ENCODE data around the gene ASAP3.

GRCh38 chr1:23479666-23479941, 4.4 kb downstream of the ASAP3 start:
- TF ChIP-seq, protein P1, sequence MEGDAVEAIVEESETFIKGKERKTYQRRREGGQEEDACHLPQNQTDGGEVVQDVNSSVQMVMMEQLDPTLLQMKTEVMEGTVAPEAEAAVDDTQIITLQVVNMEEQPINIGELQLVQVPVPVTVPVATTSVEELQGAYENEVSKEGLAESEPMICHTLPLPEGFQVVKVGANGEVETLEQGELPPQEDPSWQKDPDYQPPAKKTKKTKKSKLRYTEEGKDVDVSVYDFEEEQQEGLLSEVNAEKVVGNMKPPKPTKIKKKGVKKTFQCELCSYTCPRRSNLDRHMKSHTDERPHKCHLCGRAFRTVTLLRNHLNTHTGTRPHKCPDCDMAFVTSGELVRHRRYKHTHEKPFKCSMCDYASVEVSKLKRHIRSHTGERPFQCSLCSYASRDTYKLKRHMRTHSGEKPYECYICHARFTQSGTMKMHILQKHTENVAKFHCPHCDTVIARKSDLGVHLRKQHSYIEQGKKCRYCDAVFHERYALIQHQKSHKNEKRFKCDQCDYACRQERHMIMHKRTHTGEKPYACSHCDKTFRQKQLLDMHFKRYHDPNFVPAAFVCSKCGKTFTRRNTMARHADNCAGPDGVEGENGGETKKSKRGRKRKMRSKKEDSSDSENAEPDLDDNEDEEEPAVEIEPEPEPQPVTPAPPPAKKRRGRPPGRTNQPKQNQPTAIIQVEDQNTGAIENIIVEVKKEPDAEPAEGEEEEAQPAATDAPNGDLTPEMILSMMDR (conservative IDR thresholded peaks at IDR 0.05): no peak
- no peak for TF ChIP-seq EZH2 (IDR thresholded peaks at IDR 0.05; ENCODE audit: low read depth)
